Activated CD8-positive, alpha-beta memory T cell treated with anti-CD3 and anti-CD28 coated beads, Interleukin-2, amount 10 ng/mL, durations not matched to agents 7 days and 5 days (primary cell): Measurements from ENCODE around the gene GPATCH4. TPM values are rescaled to one million over a fixed set of nuclear protein-coding genes. Genes with fewer than 3 reads are reported as not detected.
A peak's percentile ranks its signal among the peaks of the same experiment; 100 is the strongest.
"Not testable (repeated sequence)": the region's sequence is repeated elsewhere in the genome, so short reads cannot be mapped to it uniquely, and the experiment has no call there.

Experiments used
- ATAC-seq: fragments of 150-1000 bp; cut with Tn5 transposase; one replicate; pipeline ENCODE4 v1.10.0; 2021; ENCODE audit warnings: moderate library complexity
- CTCF ChIA-PET: fragments of 350-600 bp; sonication (Branson Sonifier 250); formaldehyde crosslinking; loops from one replicate; lab custom pipeline; 2021; ENCODE audit warnings: antibody characterized with exemption; lab: Charles Lee
- DNase-seq: peaks from one replicate; pipeline ENCODE4 v3.0.0-alpha.2; 2020
- H3K27ac Mint-ChIP-seq: one replicate; pipeline ENCODE4 v1.8.0; 2021; ENCODE audit warnings: mild to moderate bottlenecking, mixed read lengths
- H3K27me3 Mint-ChIP-seq: one replicate; pipeline ENCODE4 v1.8.0; 2021; ENCODE audit warnings: mixed read lengths
- H3K36me3 Mint-ChIP-seq: one replicate; pipeline ENCODE4 v1.8.0; 2021; ENCODE audit warnings: mild to moderate bottlenecking, mixed read lengths
- H3K4me1 Mint-ChIP-seq: one replicate; pipeline ENCODE4 v1.8.0; 2021; ENCODE audit warnings: mixed read lengths
- H3K4me3 Mint-ChIP-seq: one replicate; pipeline ENCODE4 v1.8.0; 2021; ENCODE audit warnings: mild to moderate bottlenecking, moderate library complexity, mixed read lengths
- H3K9me3 Mint-ChIP-seq: one replicate; pipeline ENCODE4 v1.8.0; 2022; ENCODE audit warnings: low read depth, mixed read lengths
- total RNA-seq, 2 experiments: library from RNA; stranded (reverse); gene quantifications; one replicate each; pipeline ENCODE4 v1.2.3, GENCODE V29; 2021

The GPATCH4 gene
- total RNA-seq, 2 experiments from 2014 or later: 40.5 to 50.9 TPM

GRCh38 chr1:156555715-156556114 is 45.6 kb downstream of the GPATCH4 start:
- no peak for ATAC-seq
- CTCF ChIA-PET: interaction anchor here (1.1 to 1.9 kb wide), 3 partner anchors 11 to 334 kb away, joined by 3 to 6 read pairs (median 3); no protein-coding TSS in a partner anchor
- H3K36me3 Mint-ChIP-seq: peaks cover 19% of the 10 kb centered on the region

DNA sequence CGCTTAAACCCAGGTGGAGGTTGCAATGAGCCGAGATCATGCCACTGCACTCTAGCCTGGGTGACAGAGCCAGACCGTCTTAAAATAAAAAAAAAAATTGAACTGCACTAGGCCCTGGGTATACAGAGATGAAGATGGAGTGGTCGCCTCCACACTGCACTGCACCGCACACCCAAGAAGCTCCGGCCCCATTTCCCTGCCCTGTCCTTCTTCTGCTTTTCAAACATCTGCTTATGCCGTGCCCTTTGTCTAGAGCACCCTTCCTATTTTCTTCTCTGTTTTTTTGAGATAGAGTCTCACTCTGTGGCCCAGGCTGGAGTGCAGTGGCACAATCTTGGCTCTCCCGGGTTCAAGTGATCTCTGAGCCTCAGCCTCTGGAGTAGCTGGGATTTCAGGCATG is 46.3 kb downstream of the GPATCH4 start:
- DNase-seq: no peak
- CTCF ChIA-PET: interaction anchor here (0.6 to 1.9 kb wide), 5 partner anchors 12 to 335 kb away, joined by 3 to 6 read pairs (median 3); no protein-coding TSS in a partner anchor
- H3K4me1 Mint-ChIP-seq: peaks cover 15% of the 10 kb centered on the region
- ATAC-seq: no peak
- H3K9me3 Mint-ChIP-seq: no peaks in the 10 kb centered on the region
- no peak overlapping the region for H3K27ac Mint-ChIP-seq
- no peak overlapping the region for H3K4me3 Mint-ChIP-seq
- peaks cover 19% of the 10 kb centered on the region for H3K36me3 Mint-ChIP-seq
- no peaks in the 10 kb centered on the region for H3K27me3 Mint-ChIP-seq

More at GRCh38 chr1:156555715-156556114, 45.6 kb downstream of the GPATCH4 start:
- Mint-ChIP-seq H3K4me3 (no peak overlapping the region), H3K4me1 (peaks cover 15% of the 10 kb centered on the region), H3K27ac (no peak overlapping the region), H3K27me3 (no peaks in the 10 kb centered on the region), H3K9me3 (no peaks in the 10 kb centered on the region)
- no peak for DNase-seq

DNA sequence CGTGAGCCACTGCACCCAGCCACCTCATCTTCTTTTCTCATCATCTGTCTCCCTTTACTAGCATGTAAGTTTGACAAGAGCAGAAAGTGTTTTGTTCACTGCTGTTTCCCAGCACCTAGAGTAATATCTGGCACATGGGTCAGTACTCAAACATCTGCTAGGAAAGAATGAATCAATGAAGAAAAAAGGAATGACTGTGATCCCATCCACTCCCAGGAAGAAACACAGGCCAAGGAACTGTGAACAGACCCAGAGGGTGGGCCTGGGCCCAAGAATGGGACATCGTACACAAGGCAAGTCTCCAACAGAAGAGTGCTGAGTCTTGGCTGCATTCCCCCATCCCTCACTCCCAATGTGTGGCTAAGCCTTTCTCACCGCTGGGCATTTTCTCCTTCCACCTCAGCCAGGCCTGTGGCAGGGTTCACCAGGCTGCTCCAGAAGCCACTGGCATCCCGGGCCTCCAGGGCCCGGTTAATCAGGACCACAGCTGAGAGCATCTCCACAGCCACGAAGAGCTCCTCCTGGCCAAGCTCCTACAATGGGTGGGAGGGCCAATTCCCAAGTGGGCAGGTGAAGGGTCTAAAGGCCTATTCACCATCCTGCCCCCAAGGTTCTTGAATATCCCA is 47.3 kb downstream of the GPATCH4 start:
- H3K27ac Mint-ChIP-seq: no peak overlapping the region
- no peak for ATAC-seq
- CTCF ChIA-PET: interaction anchor here (1.1 to 1.9 kb wide), 2 partner anchors 73 to 108 kb away, joined by 4 to 6 read pairs; no protein-coding TSS in a partner anchor

GRCh38 chr1:156552937-156553336 is 48.3 kb downstream of the GPATCH4 start:
- peak overlapping the region; percentile 58 for H3K27ac Mint-ChIP-seq
- ATAC-seq, CTCF ChIA-PET: not testable (repeated sequence)

More for the DNA sequence above, 47.3 kb downstream of the GPATCH4 start:
- Mint-ChIP-seq H3K9me3 (no peaks in the 10 kb centered on the region), H3K36me3 (peaks cover 17% of the 10 kb centered on the region), H3K4me1 (peaks cover 15% of the 10 kb centered on the region), H3K27me3 (no peaks in the 10 kb centered on the region), H3K4me3 (no peak overlapping the region)
- DNase-seq: no peak

DNA sequence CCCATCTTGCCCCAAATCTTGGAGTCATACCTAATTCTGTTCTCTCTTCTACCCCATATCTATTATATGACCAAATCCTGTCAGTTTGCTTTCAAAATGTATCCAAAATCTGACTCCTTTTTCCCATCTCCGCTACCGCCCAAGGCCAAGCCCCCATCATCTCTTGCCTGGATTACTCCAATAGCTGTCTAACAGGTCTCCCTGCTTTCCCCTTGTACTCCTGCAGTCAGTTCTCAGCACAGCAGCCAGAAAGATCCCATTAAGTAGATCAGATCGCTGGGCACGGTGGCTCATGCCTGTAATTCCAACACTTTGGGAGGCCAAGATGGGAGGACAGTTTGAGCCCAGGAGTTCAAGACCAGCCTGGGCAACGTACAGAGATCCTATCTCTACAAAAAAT is 48.8 kb downstream of the GPATCH4 start:
- H3K36me3 Mint-ChIP-seq: peaks cover 19% of the 10 kb centered on the region
- no peak for ATAC-seq
- CTCF ChIA-PET: no interaction called here

More at GRCh38 chr1:156552937-156553336, 48.3 kb downstream of the GPATCH4 start:
- H3K36me3 Mint-ChIP-seq: peaks cover 17% of the 10 kb centered on the region
- H3K4me3 Mint-ChIP-seq, H3K27me3 Mint-ChIP-seq, DNase-seq, H3K9me3 Mint-ChIP-seq: not testable (repeated sequence)
- peaks cover 15% of the 10 kb centered on the region for H3K4me1 Mint-ChIP-seq

DNA sequence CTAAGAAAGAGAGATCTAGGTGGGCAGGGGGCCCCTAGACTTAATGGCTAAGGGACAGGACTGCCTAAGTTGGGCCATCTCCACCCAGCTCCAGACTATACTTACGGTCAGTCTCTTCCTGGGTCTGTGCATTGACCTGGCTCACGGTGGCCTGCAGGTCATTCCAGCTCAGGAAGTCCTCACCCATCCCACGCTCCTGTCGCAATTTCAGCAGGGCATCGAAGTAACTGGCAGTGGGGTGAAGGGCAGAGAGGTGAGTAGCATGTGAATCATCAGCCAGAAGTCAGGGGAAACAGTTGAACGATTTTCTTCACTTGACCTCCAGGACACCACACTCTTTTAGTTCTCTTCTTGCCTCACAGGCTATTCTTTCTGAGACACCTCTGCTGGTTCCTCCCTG is 49.4 kb downstream of the GPATCH4 start:
- Mint-ChIP-seq H3K9me3 (no peaks in the 10 kb centered on the region), H3K27me3 (no peaks in the 10 kb centered on the region), H3K27ac (no peak overlapping the region), H3K4me1 (peaks cover 15% of the 10 kb centered on the region), H3K4me3 (no peak overlapping the region), H3K36me3 (peaks cover 21% of the 10 kb centered on the region)
- ATAC-seq: no peak
- no peak for DNase-seq
- CTCF ChIA-PET: interaction anchor here (0.8 to 1.9 kb wide), 4 partner anchors 23 to 71 kb away, joined by 3 to 9 read pairs (median 3); partner anchors contain the start of gene MEF2D

More for the DNA sequence above, 48.8 kb downstream of the GPATCH4 start:
- no peaks in the 10 kb centered on the region for H3K27me3 Mint-ChIP-seq
- no peak for DNase-seq
- no peak overlapping the region for H3K4me3 Mint-ChIP-seq
- H3K9me3 Mint-ChIP-seq: no peaks in the 10 kb centered on the region
- no peak overlapping the region for H3K27ac Mint-ChIP-seq
- H3K4me1 Mint-ChIP-seq: peaks cover 15% of the 10 kb centered on the region

DNA sequence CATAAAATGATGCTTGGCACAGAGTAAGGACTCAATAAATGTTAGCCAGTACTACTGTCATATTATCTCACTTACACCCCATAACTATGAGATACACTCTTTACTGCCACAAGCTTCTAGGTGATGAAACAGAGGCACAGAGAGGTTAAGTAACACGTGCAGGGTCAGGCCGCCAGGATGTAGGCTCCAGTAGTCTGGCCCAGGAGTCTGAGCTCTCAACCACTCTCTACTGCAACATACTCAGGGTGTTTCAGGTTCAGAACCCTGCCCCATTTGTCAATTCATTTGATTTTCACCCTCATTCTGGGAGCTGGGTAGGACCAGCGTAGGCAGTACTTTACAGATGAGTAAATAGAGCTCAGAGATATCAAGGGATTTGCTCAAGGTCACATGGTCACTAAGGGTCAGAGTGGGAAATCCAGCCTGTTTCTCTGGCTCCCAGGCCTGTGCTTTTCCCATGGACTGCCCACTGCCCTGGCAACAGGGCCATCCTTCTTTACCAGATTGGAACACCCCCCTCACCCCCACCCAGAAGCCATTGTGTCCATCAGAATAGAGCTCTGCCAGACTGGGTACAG is 50.1 kb downstream of the GPATCH4 start:
- ATAC-seq: no peak
- CTCF ChIA-PET: interaction anchor here (0.7 to 1.9 kb wide), 5 partner anchors 23 to 70 kb away, joined by 3 to 9 read pairs (median 3); partner anchors contain the start of genes MEF2D and NAXE
- Mint-ChIP-seq H3K27ac (no peak overlapping the region), H3K9me3 (no peaks in the 10 kb centered on the region), H3K27me3 (no peaks in the 10 kb centered on the region), H3K36me3 (peaks cover 16% of the 10 kb centered on the region), H3K4me3 (no peak overlapping the region), H3K4me1 (peaks cover 15% of the 10 kb centered on the region)
- no peak for DNase-seq

DNA sequence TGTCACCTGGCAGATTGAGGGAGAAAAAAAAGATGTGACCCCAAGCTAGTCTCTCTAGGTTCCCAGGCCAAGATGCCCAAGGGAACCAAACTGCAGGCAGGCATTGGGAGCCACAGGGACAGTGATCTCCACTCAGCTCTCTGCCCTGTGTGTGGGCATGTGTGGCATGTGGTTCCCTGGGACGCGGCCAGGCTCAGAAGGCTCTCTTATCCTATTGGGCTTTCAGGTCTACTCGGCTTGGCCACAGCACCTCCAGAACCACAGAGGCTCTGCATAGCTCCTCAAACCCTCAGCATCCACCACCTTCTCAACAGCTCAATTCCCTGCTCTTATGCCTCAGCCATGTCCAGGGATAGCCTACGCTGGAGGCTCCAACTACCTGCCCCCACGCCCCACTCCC is 50.9 kb downstream of the GPATCH4 start:
- no peak overlapping the region for H3K4me3 Mint-ChIP-seq
- CTCF ChIA-PET: interaction anchor here (1.0 to 1.9 kb wide), 2 partner anchors 25 to 69 kb away, joined by 3 to 9 read pairs; no protein-coding TSS in a partner anchor
- no peak for DNase-seq
- H3K36me3 Mint-ChIP-seq: peaks cover 12% of the 10 kb centered on the region
- H3K27me3 Mint-ChIP-seq: no peaks in the 10 kb centered on the region
- no peak overlapping the region for H3K27ac Mint-ChIP-seq
- no peak for ATAC-seq
- H3K9me3 Mint-ChIP-seq: no peaks in the 10 kb centered on the region
- peaks cover 15% of the 10 kb centered on the region for H3K4me1 Mint-ChIP-seq

DNA sequence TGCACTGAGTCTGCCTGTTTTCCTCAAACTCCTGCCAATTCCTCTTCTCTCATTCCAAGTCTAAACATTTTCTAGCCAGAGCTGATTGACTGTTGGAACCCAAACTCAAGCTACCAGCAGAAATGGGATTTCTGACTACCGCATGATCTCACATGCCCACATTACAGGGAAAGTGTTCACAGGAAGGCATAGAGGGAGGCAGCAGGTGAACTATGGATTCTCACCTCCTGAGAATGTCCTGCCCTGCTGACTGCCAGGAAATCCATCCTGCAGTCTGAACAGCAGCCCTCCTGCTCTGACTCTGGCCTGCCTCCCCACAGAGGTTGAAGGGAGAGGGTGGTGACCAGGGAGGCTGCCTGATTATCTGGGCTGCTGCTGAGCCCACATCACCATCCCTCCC is 51.4 kb downstream of the GPATCH4 start:
- ATAC-seq: no peak

DNA sequence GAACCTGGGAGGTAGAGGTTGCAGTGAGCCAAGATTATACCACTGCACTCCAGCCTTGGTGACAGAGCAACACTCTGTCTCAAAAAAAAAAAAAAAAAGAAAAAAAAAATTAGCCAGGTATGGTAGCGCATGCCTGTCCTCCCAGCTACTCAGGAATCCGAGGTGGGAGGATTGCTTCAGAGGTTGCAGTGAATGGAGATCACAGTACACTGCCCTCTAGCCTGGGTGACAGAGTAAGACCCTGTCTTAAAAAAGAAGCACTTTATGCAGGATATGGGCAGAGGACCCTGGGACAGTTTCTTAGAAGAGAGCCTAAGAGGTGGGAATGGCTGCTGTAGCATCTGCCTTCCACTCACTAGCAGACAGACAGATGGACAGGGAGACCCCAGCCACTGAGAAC is 51.9 kb downstream of the GPATCH4 start:
- H3K36me3 Mint-ChIP-seq: peaks cover 13% of the 10 kb centered on the region
- ATAC-seq: no peak
- H3K4me3 Mint-ChIP-seq: no peak overlapping the region
- CTCF ChIA-PET: interaction anchor here (0.7 to 1.0 kb wide), 2 partner anchors 11 to 24 kb away, joined by 3 read pairs; no protein-coding TSS in a partner anchor
- no peak for DNase-seq
- H3K9me3 Mint-ChIP-seq: no peaks in the 10 kb centered on the region
- peaks cover 15% of the 10 kb centered on the region for H3K4me1 Mint-ChIP-seq
- H3K27me3 Mint-ChIP-seq: no peaks in the 10 kb centered on the region
- H3K27ac Mint-ChIP-seq: no peak overlapping the region

More for the DNA sequence above, 51.4 kb downstream of the GPATCH4 start:
- no peaks in the 10 kb centered on the region for H3K9me3 Mint-ChIP-seq
- H3K27me3 Mint-ChIP-seq: no peaks in the 10 kb centered on the region
- peaks cover 12% of the 10 kb centered on the region for H3K36me3 Mint-ChIP-seq
- no peak for DNase-seq
- CTCF ChIA-PET: interaction anchor here (1.0 kb wide), 1 partner anchor 24 kb away, joined by 3 read pairs; no protein-coding TSS in a partner anchor
- no peak overlapping the region for H3K27ac Mint-ChIP-seq
- H3K4me1 Mint-ChIP-seq: peaks cover 15% of the 10 kb centered on the region
- H3K4me3 Mint-ChIP-seq: no peak overlapping the region

GRCh38 chr1:156547982-156548381 is 53.3 kb downstream of the GPATCH4 start:
- DNase-seq (no peak), ATAC-seq (no peak)
- H3K4me3 Mint-ChIP-seq: no peak overlapping the region
- H3K27ac Mint-ChIP-seq: no peak overlapping the region
- peaks cover 3% of the 10 kb centered on the region for H3K4me1 Mint-ChIP-seq
- CTCF ChIA-PET: interaction anchor here (0.6 to 1.6 kb wide), 4 partner anchors 13 to 67 kb away, joined by 3 to 4 read pairs (median 3); no protein-coding TSS in a partner anchor
- H3K36me3 Mint-ChIP-seq: peaks cover 11% of the 10 kb centered on the region
- H3K9me3 Mint-ChIP-seq: no peaks in the 10 kb centered on the region
- no peaks in the 10 kb centered on the region for H3K27me3 Mint-ChIP-seq

- H3K4me3 Mint-ChIP-seq: no peak overlapping the region
- CTCF ChIA-PET: interaction anchor here (0.8 to 1.6 kb wide), 3 partner anchors 14 to 67 kb away, joined by 3 to 4 read pairs (median 3); no protein-coding TSS in a partner anchor
- H3K9me3 Mint-ChIP-seq: no peaks in the 10 kb centered on the region
- peaks cover 9% of the 10 kb centered on the region for H3K36me3 Mint-ChIP-seq
- H3K27me3 Mint-ChIP-seq: no peaks in the 10 kb centered on the region
- ATAC-seq (no peak), DNase-seq (no peak)
- H3K4me1 Mint-ChIP-seq: peaks cover under 1% of the 10 kb centered on the region
- H3K27ac Mint-ChIP-seq: no peak overlapping the region
Measured at GRCh38 chr1:156547434-156547833, 53.8 kb downstream of the GPATCH4 start.

GRCh38 chr1:156546267-156546666 is 55.0 kb downstream of the GPATCH4 start:
- Mint-ChIP-seq H3K27ac (no peak overlapping the region), H3K9me3 (no peaks in the 10 kb centered on the region), H3K27me3 (no peaks in the 10 kb centered on the region), H3K4me1 (no peaks in the 10 kb centered on the region), H3K4me3 (no peak overlapping the region), H3K36me3 (peaks cover 11% of the 10 kb centered on the region)
- CTCF ChIA-PET: no interaction called here
- ATAC-seq (no peak), DNase-seq (no peak)
